B cell (primary cell): Measurements from ENCODE around the gene LRFN5. TPM values are rescaled to one million over a fixed set of nuclear protein-coding genes. Genes with fewer than 3 reads are reported as not detected.

Source experiments
- ATAC-seq: fragments of 200-7000 bp; cut with Tn5 transposase; one replicate; pipeline ENCODE4 v1.10.0; 2021; ENCODE audit warnings: low read depth, mild to moderate bottlenecking, moderate number of reproducible peaks, moderate library complexity
- CTCF ChIA-PET: fragments of 350-600 bp; sonication (Branson Sonifier 250); formaldehyde crosslinking; loops from one replicate; lab custom pipeline; 2021; ENCODE audit warnings: antibody characterized with exemption, inconsistent platforms; lab: Charles Lee
- POLR2A ChIA-PET: fragments of 350-600 bp; sonication (Branson Sonifier 250); formaldehyde crosslinking; loops from one replicate; lab custom pipeline; 2021; ENCODE audit warnings: antibody characterized with exemption; lab: Charles Lee
- DNase-seq: peaks from one replicate; pipeline ENCODE4 v3.0.0; 2013
- H2AFZ ChIP-seq: 2 replicates; pipeline ENCODE4 v1.6.1; 2012; ENCODE audit warnings: mild to moderate bottlenecking, low read depth, low read length; ENCODE audit not compliant: insufficient read depth, poor library complexity, severe bottlenecking
- H3K27ac ChIP-seq, 2 donors: 1 replicate in 1 of 2; 2 replicates in 1 of 2; pipeline ENCODE4 v1.5.1; 2012 to 2013; ENCODE audit warnings: low read length in 2 of 2, mild to moderate bottlenecking in 2 of 2, moderate library complexity in 1 of 2
- H3K27me3 ChIP-seq, 4 experiments: fragments of 200-600 bp in 1 of 4; sonication (generic) in 1 of 4; replicated peaks in 1 of 4; 1 replicate in 2 of 4; 2 replicates in 2 of 4; pipeline versions ENCODE4 v1.6.1 to v1.7.0; 2013 to 2016; ENCODE audit warnings: low read length in 3 of 4, mild to moderate bottlenecking in 2 of 4, mixed read lengths in 1 of 4, moderate library complexity in 1 of 4; ENCODE audit not compliant: insufficient read depth in 4 of 4, control insufficient read depth in 3 of 4; ENCODE audit errors: control extremely low read depth in 1 of 4
- H3K36me3 ChIP-seq, 2 experiments: replicated peaks in 1 of 2; 1 replicate in 1 of 2; 2 replicates in 1 of 2; pipeline versions ENCODE4 v1.6.1 to v1.7.1; 2013; ENCODE audit warnings: low read length in 1 of 2; ENCODE audit not compliant: insufficient read depth in 2 of 2, control insufficient read depth in 1 of 2; ENCODE audit errors: control extremely low read depth in 1 of 2, extremely low read depth in 1 of 2
- H3K4me1 ChIP-seq, 2 donors: fragments of 200-600 bp in 1 of 2; sonication (generic) in 1 of 2; 1 replicate in 1 of 2; 2 replicates in 1 of 2; pipeline versions ENCODE4 v1.5.1 to v1.6.1; 2013 to 2017; ENCODE audit warnings: low read length in 2 of 2; ENCODE audit not compliant: control insufficient read depth in 2 of 2, insufficient read depth in 2 of 2
- H3K4me2 ChIP-seq: replicated peaks from 2 replicates; pipeline ENCODE3; 2012; ENCODE audit warnings: mild to moderate bottlenecking, low read depth, low read length; ENCODE audit not compliant: poor library complexity, severe bottlenecking
- H3K4me3 ChIP-seq, 5 experiments: fragments of 200-600 bp in 1 of 5; sonication (generic) in 1 of 5; 1 replicate in 3 of 5; 2 replicates in 2 of 5; pipeline versions ENCODE4 v1.5.1 to v1.7.0; 2011 to 2016; ENCODE audit warnings: low read length in 4 of 5, mild to moderate bottlenecking in 4 of 5, low read depth in 2 of 5, control low read depth in 1 of 5, moderate library complexity in 1 of 5; ENCODE audit not compliant: insufficient read depth in 1 of 5; ENCODE audit errors: control extremely low read depth in 1 of 5, extremely low read depth in 1 of 5
- H3K79me2 ChIP-seq: fragments of 200-600 bp; sonication (generic); one replicate; pipeline ENCODE4 v1.6.0; 2016; ENCODE audit warnings: low read length; ENCODE audit not compliant: control insufficient read depth, insufficient read depth
- H3K9ac ChIP-seq: fragments of 200-600 bp; sonication (generic); 2 replicates; pipeline ENCODE4 v1.6.1; 2017; ENCODE audit warnings: mild to moderate bottlenecking, low read length, moderate library complexity
- H3K9me3 ChIP-seq, 3 donors: one replicate each; pipeline versions ENCODE4 v1.6.1 to v1.7.1; 2013; ENCODE audit warnings: low read length in 2 of 3; ENCODE audit not compliant: control insufficient read depth in 2 of 3, insufficient read depth in 1 of 3; ENCODE audit errors: control extremely low read depth in 1 of 3
- H4K20me1 ChIP-seq: 2 replicates; pipeline ENCODE4 v1.6.0; 2012; ENCODE audit warnings: mild to moderate bottlenecking, low read length; ENCODE audit not compliant: insufficient read depth, control insufficient read depth, poor library complexity, severe bottlenecking
- H3K27ac Mint-ChIP-seq: one replicate; pipeline ENCODE4 v1.8.0; 2021; ENCODE audit warnings: mixed read lengths
- H3K27me3 Mint-ChIP-seq: one replicate; pipeline ENCODE4 v1.8.0; 2021; ENCODE audit warnings: mixed read lengths
- H3K4me1 Mint-ChIP-seq: one replicate; pipeline ENCODE4 v1.8.0; 2021; ENCODE audit warnings: mixed read lengths
- H3K4me3 Mint-ChIP-seq: one replicate; pipeline ENCODE4 v1.8.0; 2021; ENCODE audit warnings: mixed read lengths
- H3K9me3 Mint-ChIP-seq: one replicate; pipeline ENCODE4 v1.8.0; 2022; ENCODE audit warnings: mixed read lengths; ENCODE audit not compliant: insufficient read depth
- EZH2 ChIP-seq: IDR thresholded peaks from 2 replicates; pipeline ENCODE4 v1.6.1; 2012; ENCODE audit warnings: borderline replicate concordance, low read depth, mild to moderate bottlenecking, moderate library complexity, low read length; ENCODE audit not compliant: insufficient read depth, poor library complexity, severe bottlenecking
- WGBS: methylation state at CpG from one replicate; pipeline ENCODE4 v1.1.5; 2013; ENCODE audit warnings: missing lambda C conversion rate; ENCODE audit not compliant: insufficient coverage; 5-methylcytosine and 5-hydroxymethylcytosine counted together
- intact Hi-C: fragments of 100-400 bp; cut with micrococcal nuclease; formaldehyde crosslinking; loops from one replicate; pipeline ENCODE4 v1.10.0; 2022
- polyA plus RNA-seq: library from polyadenylated mRNA; depleted of rRNA; stranded (reverse); fragments of >200 nt; gene quantifications from 2 replicates; pipeline ENCODE4 v1.2.3, GENCODE V29; 2012
- total RNA-seq, 2 donors: library from RNA; stranded (reverse); fragments of 120-200 nt in 1 of 2; gene quantifications; 1 replicate in 1 of 2; 2 replicates in 1 of 2; pipeline versions ENCODE4 v1.2.3 to v1.2.4, GENCODE V29; 2013 to 2022
- TF ChIP-seq, protein P1 (sequence below): fragments of 200-600 bp; IDR thresholded peaks from one replicate; pipeline ENCODE4 v1.8.0; 2022; ENCODE audit warnings: antibody characterized with exemption, mild to moderate bottlenecking

LRFN5 gene
- total and polyA plus RNA-seq, 2 donors (not counting 1 experiment from before 2014, with no cell fraction given), result 0.30 TPM; not detected in 1

DNA sequence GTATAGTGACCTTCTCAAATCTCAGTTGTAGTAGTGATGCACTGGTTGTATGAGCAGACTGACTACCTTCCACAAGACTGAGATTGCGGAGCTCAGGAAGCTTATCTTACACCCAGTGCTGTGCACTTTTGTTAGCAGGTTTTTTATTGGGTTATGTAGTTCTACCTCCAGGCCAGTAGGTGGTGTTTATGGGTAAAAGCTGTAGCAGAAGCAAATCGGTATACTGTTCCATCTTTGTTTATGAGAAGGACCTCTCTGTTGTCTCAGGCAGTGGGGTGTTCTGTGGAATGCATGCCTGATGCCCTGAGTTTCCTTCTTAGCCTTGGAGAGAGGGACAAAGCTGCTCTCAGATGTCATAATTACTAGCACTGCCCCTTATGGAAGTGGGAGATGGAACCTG is 217.8 kb downstream of the LRFN5 start:
- H3K79me2 ChIP-seq, result no peaks in the 10 kb centered on the region
- POLR2A ChIA-PET, result no interaction called here
- H3K27ac ChIP-seq, result no peak overlapping the region
- H3K36me3 ChIP-seq, result no peaks in the 10 kb centered on the region
- no peak for TF ChIP-seq EZH2
- TF ChIP-seq, protein P1, sequence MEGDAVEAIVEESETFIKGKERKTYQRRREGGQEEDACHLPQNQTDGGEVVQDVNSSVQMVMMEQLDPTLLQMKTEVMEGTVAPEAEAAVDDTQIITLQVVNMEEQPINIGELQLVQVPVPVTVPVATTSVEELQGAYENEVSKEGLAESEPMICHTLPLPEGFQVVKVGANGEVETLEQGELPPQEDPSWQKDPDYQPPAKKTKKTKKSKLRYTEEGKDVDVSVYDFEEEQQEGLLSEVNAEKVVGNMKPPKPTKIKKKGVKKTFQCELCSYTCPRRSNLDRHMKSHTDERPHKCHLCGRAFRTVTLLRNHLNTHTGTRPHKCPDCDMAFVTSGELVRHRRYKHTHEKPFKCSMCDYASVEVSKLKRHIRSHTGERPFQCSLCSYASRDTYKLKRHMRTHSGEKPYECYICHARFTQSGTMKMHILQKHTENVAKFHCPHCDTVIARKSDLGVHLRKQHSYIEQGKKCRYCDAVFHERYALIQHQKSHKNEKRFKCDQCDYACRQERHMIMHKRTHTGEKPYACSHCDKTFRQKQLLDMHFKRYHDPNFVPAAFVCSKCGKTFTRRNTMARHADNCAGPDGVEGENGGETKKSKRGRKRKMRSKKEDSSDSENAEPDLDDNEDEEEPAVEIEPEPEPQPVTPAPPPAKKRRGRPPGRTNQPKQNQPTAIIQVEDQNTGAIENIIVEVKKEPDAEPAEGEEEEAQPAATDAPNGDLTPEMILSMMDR, result no peak
- CTCF ChIA-PET, result no interaction called here
- no peak overlapping the region for H3K4me2 ChIP-seq
- no peak overlapping the region for H2AFZ ChIP-seq
- ATAC-seq (no peak), DNase-seq (no peak)
- no peak overlapping the region for H3K4me3 ChIP-seq
- H3K9ac ChIP-seq, result no peak overlapping the region
- H3K9me3 Mint-ChIP-seq, result peaks cover 2% of the 10 kb centered on the region
- H3K4me3 Mint-ChIP-seq, result no peak overlapping the region
- H3K4me1 Mint-ChIP-seq, result no peaks in the 10 kb centered on the region
- H3K27me3 Mint-ChIP-seq, result no peaks in the 10 kb centered on the region
- H3K4me1 ChIP-seq, result no peaks in the 10 kb centered on the region
- no peak overlapping the region for H3K27ac Mint-ChIP-seq
- peaks cover 0 to 3% (median 0%) of the 10 kb centered on the region in 3 donors for H3K9me3 ChIP-seq
- H3K27me3 ChIP-seq, result no peaks in the 10 kb centered on the region
- no peaks in the 10 kb centered on the region for H4K20me1 ChIP-seq
- WGBS, result 100% methylated on average over 1 of the region's 2 CpGs
- intact Hi-C loops, result no loop called here

DNA sequence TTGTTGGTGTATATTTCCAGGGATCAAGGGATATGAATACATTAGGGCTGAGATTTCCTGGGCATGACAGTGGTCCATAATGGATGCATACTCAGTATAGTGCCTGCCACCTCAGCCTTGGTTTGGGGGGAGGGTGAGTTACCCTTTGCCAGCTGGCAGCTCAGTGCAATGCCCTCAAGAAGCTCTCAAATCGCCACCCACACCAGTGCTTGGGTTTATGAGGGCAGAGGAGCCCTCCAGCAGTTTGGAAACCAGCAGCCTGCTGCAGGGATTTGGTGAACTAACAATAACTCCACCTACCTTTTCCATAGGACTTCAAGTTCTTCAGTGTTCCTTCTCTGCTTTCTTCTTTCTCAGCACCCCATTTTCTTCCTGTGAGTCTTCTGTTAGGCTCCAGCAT is 218.9 kb downstream of the LRFN5 start:
- H3K4me2 ChIP-seq, result no peak overlapping the region
- no peak overlapping the region for H3K4me3 Mint-ChIP-seq
- no peaks in the 10 kb centered on the region for H4K20me1 ChIP-seq
- DNase-seq (no peak), ATAC-seq (no peak)
- no peak overlapping the region for H3K27ac Mint-ChIP-seq
- no peaks in the 10 kb centered on the region for H3K4me1 ChIP-seq
- H3K9me3 ChIP-seq, result peaks cover 0 to 3% (median 0%) of the 10 kb centered on the region in 3 donors
- no peaks in the 10 kb centered on the region for H3K27me3 ChIP-seq
- no peak overlapping the region for H3K4me3 ChIP-seq
- intact Hi-C loops, result no loop called here
- TF ChIP-seq, protein P1, result no peak
- TF ChIP-seq EZH2, result no peak
- no peak overlapping the region for H3K27ac ChIP-seq
- H3K27me3 Mint-ChIP-seq, result no peaks in the 10 kb centered on the region
- H2AFZ ChIP-seq, result no peak overlapping the region
- ChIA-PET POLR2A (no interaction called here), CTCF (no interaction called here)
- no peak overlapping the region for H3K9ac ChIP-seq
- no peaks in the 10 kb centered on the region for H3K36me3 ChIP-seq
- H3K79me2 ChIP-seq, result no peaks in the 10 kb centered on the region
- 57% methylated on average over 1 of the region's 1 CpG for WGBS
- H3K4me1 Mint-ChIP-seq, result no peaks in the 10 kb centered on the region
- peaks cover 2% of the 10 kb centered on the region for H3K9me3 Mint-ChIP-seq
